Naive B cell (primary cell): ENCODE measurements around the gene PDIA5. TPM values are rescaled to one million over a fixed set of nuclear protein-coding genes. Genes with fewer than 3 reads are reported as not detected.

Experiments
- ATAC-seq, 2 donors: fragments of 150-1000 bp; cut with Tn5 transposase; 2 replicates each; pipeline ENCODE4 v1.10.0; 2021; ENCODE audit warnings: low read depth in 2 of 2, mild to moderate bottlenecking in 2 of 2, moderate library complexity in 2 of 2
- DNase-seq: peaks from one replicate; pipeline ENCODE4 v3.0.0; 2022
- H3K27ac Mint-ChIP-seq, 6 donors: one replicate each; pipeline ENCODE4 v1.8.0; 2020 to 2022; ENCODE audit warnings: mild to moderate bottlenecking in 6 of 6, mixed read lengths in 6 of 6, moderate library complexity in 5 of 6, inconsistent platforms in 2 of 6
- H3K27me3 Mint-ChIP-seq, 3 donors: one replicate each; pipeline ENCODE4 v1.8.0; 2021 to 2022; ENCODE audit warnings: mixed read lengths in 3 of 3, mild to moderate bottlenecking in 1 of 3
- H3K36me3 Mint-ChIP-seq, 2 donors: one replicate each; pipeline ENCODE4 v1.8.0; 2020 to 2022; ENCODE audit warnings: mixed read lengths in 2 of 2, inconsistent platforms in 1 of 2, mild to moderate bottlenecking in 1 of 2
- H3K4me1 Mint-ChIP-seq, 3 donors: one replicate each; pipeline ENCODE4 v1.8.0; 2020 to 2022; ENCODE audit warnings: mixed read lengths in 3 of 3, inconsistent platforms in 1 of 3, mild to moderate bottlenecking in 1 of 3, moderate library complexity in 1 of 3
- H3K4me3 Mint-ChIP-seq, 8 donors: one replicate each; pipeline ENCODE4 v1.8.0; 2020 to 2022; ENCODE audit warnings: mild to moderate bottlenecking in 8 of 8, mixed read lengths in 8 of 8, moderate library complexity in 8 of 8, inconsistent platforms in 2 of 8
- H3K9me3 Mint-ChIP-seq, 7 donors: one replicate each; pipeline ENCODE4 v1.8.0; 2020 to 2022; ENCODE audit warnings: mixed read lengths in 7 of 7, mild to moderate bottlenecking in 5 of 7, inconsistent platforms in 2 of 7, moderate library complexity in 1 of 7
- polyA plus RNA-seq, 6 donors: library from polyadenylated mRNA; unstranded; fragments of 300-500 nt; fragmentation: Illumina TruSeq; gene quantifications; one replicate each; pipeline ENCODE4 v1.2.3, GENCODE V29; 2021; ENCODE audit warnings: low read depth in 6 of 6

PDIA5 gene
- polyA plus RNA-seq, 6 donors from 2014 or later: 1.7 to 4.4 (median 2.2) TPM

DNA sequence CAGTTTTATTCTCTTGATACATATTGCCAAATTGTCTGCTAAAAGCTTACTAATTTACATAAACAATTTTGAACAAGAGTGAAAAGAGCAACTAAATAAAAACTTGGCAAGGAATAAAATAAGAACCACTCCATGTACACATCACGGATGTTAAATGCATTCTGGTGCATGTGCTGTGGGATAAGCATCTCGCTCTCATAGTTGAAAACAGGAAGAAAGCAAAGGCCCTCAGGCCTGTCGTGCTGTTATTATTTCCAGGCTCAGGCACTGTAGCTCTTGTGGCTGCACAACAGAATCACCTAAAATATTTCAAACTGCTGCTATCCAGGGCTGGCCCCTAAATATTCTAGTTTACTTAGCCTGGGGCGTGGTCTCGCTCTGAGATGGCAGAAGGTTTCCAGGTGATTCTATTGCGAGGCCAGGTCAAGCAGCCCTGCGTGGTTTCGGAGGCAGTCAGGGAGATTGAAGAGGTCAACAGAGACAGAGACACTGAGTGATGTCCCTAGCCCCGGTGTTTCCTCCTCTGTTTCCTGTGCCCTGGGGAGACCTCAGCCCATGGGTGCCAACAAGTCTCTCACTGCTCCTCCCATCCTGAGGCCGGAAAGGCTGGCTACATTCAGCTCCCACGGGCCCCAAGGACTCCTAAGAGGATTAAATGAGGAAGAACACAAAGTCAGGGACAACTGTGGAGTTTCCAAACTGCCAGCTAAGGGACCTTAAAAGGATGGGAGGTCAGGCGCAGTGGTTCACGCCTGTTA is 18.2 kb upstream of the PDIA5 start:
- ATAC-seq (no peak), DNase-seq (no peak)
- Mint-ChIP-seq H3K9me3 (peaks cover 0 to 2% (median 0%) of the 10 kb centered on the region in 7 donors), H3K27ac (no peak overlapping the region), H3K4me1 (no peaks in the 10 kb centered on the region), H3K4me3 (peak overlapping the region in 1 of 8 donors; percentile 47), H3K36me3 (no peaks in the 10 kb centered on the region), H3K27me3 (peaks cover 0 to 6% (median 5%) of the 10 kb centered on the region in 3 donors)

DNA sequence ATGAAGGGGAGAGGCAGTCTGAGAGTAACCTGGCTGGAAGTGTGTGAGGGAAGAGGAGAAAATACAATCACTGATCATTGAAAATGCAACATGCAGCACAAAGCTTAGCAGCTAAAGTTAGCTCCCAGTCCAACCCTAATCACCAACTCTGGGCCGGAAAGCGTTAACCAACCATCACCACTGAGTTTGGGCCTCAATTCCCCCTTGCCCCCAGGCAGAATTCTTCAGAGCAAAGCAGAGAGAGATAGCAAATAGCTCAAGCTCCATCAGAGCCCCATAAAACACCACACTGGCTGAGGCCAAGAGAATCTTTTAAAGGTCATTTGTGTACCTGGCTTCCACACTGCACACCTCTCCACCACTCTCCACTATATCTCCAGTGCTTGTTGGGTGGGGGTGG is 16.2 kb upstream of the PDIA5 start:
- Mint-ChIP-seq H3K9me3 (peaks cover 0 to 2% (median 0%) of the 10 kb centered on the region in 7 donors), H3K4me1 (no peaks in the 10 kb centered on the region), H3K36me3 (no peaks in the 10 kb centered on the region), H3K27ac (peak overlapping the region in 1 of 6 donors; percentile 71), H3K27me3 (peaks cover 0 to 17% (median 0%) of the 10 kb centered on the region in 3 donors), H3K4me3 (no peak overlapping the region)
- ATAC-seq: no peak
- no peak for DNase-seq

- peaks cover 0 to 17% (median 0%) of the 10 kb centered on the region in 3 donors for H3K27me3 Mint-ChIP-seq
Observed at GRCh38 chr3:123053107-123053506, 13.7 kb upstream of the PDIA5 start.

DNA sequence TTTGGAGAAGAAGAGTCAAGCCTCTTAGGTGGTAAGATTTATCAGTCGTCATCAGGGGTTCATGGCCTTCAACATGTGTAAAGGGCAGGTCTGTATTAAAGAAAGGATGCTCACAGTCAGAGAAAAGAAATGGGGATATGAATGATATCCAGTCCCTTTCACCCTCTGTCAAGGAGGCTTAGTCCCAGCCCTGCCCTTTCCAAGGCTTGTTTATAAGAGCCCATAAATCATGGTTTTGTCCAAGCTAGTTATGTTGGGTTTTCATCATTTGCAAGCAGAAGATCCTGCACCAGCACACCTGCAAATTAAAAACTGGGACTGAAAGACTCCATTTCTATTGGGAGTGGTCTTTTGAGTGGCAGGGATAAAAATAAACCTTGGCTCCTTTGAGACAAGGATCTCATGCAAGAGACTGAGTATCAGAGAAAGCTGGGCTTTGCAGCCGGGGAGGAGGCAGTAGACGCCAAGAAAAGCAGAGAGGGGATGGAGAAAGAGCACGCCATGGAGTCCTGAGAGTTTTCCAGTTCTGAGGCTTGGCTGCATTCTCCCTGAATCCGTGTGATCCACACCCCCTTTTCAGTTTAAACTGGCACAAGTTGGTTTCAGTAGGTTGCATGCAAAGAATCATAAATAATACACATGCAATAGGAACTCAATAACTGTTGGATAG is 12.6 kb upstream of the PDIA5 start:
- no peaks in the 10 kb centered on the region for H3K36me3 Mint-ChIP-seq
- peaks cover 0 to 17% (median 0%) of the 10 kb centered on the region in 3 donors for H3K27me3 Mint-ChIP-seq
- no peaks in the 10 kb centered on the region for H3K4me1 Mint-ChIP-seq
- no peak overlapping the region for H3K4me3 Mint-ChIP-seq
- ATAC-seq: no peak
- peaks cover 0 to 2% (median 0%) of the 10 kb centered on the region in 7 donors for H3K9me3 Mint-ChIP-seq
- H3K27ac Mint-ChIP-seq: peak overlapping the region in 1 of 6 donors; percentile 2
- DNase-seq: no peak

More at GRCh38 chr3:123053107-123053506, 13.7 kb upstream of the PDIA5 start:
- H3K9me3 Mint-ChIP-seq: peaks cover 0 to 2% (median 0%) of the 10 kb centered on the region in 7 donors
- no peak for DNase-seq
- no peak for ATAC-seq
- H3K27ac Mint-ChIP-seq: no peak overlapping the region
- no peak overlapping the region for H3K4me3 Mint-ChIP-seq
- no peaks in the 10 kb centered on the region for H3K4me1 Mint-ChIP-seq
- no peaks in the 10 kb centered on the region for H3K36me3 Mint-ChIP-seq

DNA sequence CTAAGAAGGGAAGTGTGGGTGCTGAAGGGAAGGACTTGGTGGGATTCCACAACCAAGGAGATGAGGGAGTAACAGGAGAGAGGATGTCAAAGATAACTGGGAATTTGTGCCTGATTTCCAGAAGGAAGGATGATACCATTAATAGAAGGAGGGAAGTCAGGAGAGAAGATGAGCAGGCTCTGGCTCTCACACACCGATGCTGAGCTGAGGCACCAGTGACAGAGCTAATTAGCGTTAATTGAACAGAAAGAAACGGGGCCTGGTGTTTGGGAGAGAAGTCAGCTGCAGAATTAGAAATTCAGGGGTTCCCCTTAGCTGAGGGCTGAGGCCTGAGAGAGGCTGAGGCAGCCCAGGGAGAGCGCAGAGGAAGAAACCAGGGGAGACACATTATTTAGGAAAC is 11.9 kb upstream of the PDIA5 start:
- Mint-ChIP-seq H3K27ac (peak overlapping the region in 1 of 6 donors; percentile 15), H3K4me3 (peak overlapping the region in 1 of 8 donors; percentile 29), H3K4me1 (no peaks in the 10 kb centered on the region), H3K27me3 (peaks cover 0 to 17% (median 0%) of the 10 kb centered on the region in 3 donors), H3K36me3 (no peaks in the 10 kb centered on the region), H3K9me3 (peaks cover 0 to 2% (median 0%) of the 10 kb centered on the region in 7 donors)
- ATAC-seq (no peak), DNase-seq (no peak)

DNA sequence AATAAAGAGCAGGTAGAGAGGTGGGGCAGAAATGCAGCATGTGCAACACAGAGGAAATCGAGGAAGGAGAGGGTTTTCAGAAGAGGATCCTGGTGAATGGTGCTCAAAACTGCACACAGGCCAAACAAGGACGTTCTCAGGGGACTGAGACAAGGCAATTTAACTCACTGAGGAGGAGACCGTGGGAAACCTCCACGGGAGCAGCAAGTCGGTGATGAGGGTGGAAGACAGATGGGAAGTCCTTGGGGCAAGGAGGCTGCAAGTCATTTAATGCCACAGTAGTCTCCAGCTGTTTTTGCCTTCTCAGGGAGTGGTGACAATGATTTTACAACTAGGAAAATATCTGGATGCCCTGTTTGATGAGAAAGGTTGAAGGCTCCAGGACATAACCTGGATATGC is 11.5 kb upstream of the PDIA5 start:
- Mint-ChIP-seq H3K27ac (no peak overlapping the region), H3K4me3 (no peak overlapping the region), H3K27me3 (peaks cover 0 to 17% (median 0%) of the 10 kb centered on the region in 3 donors), H3K9me3 (peaks cover 0 to 2% (median 0%) of the 10 kb centered on the region in 7 donors), H3K4me1 (no peaks in the 10 kb centered on the region), H3K36me3 (no peaks in the 10 kb centered on the region)
- ATAC-seq: no peak
- no peak for DNase-seq

DNA sequence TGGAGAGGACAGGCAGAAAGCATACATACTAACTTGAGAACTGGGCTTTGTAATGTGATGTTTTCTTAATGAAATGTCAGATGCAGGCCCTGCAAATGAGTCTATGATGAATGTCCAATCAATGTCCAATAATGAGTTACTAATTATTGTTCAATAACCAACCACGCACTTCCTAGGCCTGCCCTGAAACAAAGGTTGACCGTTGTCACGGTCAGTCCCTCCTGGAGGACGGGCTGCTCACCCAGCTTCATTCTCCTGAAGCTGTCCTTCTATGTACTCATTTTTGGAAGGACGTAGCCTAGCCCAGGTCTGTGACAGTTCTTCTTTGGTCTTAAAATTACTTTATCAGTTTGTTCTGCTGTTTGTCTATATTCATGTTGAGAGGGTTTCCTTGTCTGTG is 8.3 kb upstream of the PDIA5 start:
- Mint-ChIP-seq H3K9me3 (no peaks in the 10 kb centered on the region), H3K27ac (no peak overlapping the region), H3K4me1 (no peaks in the 10 kb centered on the region), H3K27me3 (peaks cover 0 to 10% (median 5%) of the 10 kb centered on the region in 3 donors), H3K4me3 (no peak overlapping the region), H3K36me3 (no peaks in the 10 kb centered on the region)
- DNase-seq: no peak
- no peak for ATAC-seq

DNA sequence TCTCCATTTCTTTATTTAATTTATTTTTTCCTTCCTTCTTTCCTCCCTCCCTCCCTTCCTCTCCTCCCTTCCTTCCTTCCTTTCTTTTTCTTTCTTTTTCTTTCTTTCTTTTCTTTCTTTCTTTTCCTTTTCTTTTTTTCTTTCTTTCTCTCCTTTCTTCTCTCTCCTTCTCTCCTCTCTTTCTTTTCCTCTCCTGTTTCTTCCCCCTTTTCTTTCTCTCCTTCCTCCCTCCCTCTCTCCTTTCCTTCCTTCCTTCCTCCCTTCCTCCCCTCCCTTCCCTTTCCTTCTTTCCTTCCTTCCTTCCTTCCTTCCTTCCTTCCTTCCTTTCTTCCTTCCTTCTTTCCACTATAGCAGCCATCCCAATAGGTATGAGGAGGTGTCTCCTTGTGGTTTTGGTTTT is 6.8 kb upstream of the PDIA5 start:
- Mint-ChIP-seq H3K27ac (no peak overlapping the region), H3K27me3 (peaks cover 0 to 10% (median 2%) of the 10 kb centered on the region in 3 donors), H3K36me3 (no peaks in the 10 kb centered on the region), H3K4me3 (no peak overlapping the region), H3K4me1 (no peaks in the 10 kb centered on the region), H3K9me3 (no peaks in the 10 kb centered on the region)
- ATAC-seq (no peak), DNase-seq (no peak)

GRCh38 chr3:123061856-123062255 is 5.0 kb upstream of the PDIA5 start:
- Mint-ChIP-seq H3K4me1 (peaks cover 0 to 6% (median 3%) of the 10 kb centered on the region in 3 donors), H3K27me3 (peaks cover 0 to 16% (median 0%) of the 10 kb centered on the region in 3 donors), H3K4me3 (no peak overlapping the region), H3K9me3 (no peaks in the 10 kb centered on the region), H3K27ac (no peak overlapping the region), H3K36me3 (no peaks in the 10 kb centered on the region)
- DNase-seq: no peak
- no peak for ATAC-seq

DNA sequence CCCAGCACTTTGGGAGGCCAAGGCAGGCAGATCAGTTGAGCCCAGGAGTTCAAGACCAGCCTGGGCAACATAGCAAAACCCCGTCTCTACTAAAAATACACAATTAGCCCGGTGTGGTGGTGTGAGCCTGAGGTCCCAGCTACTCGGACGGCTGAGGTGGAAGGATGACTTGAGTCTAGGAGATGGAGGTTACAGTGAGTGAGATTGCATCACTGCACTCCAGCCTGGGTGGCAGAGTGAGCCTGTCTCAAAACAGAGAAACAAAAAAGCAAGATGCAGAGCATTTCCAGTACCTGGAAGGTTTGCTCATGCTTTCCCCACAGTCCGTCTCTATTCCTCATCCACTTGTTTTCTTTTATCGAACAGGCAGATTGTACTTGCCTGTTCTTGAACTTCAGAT is 3.8 kb upstream of the PDIA5 start:
- Mint-ChIP-seq H3K36me3 (no peaks in the 10 kb centered on the region), H3K27me3 (peaks cover 0 to 16% (median 4%) of the 10 kb centered on the region in 3 donors), H3K27ac (no peak overlapping the region), H3K4me1 (peaks cover 5 to 11% (median 8%) of the 10 kb centered on the region in 3 donors), H3K4me3 (no peak overlapping the region), H3K9me3 (no peaks in the 10 kb centered on the region)
- DNase-seq (no peak), ATAC-seq (no peak)

DNA sequence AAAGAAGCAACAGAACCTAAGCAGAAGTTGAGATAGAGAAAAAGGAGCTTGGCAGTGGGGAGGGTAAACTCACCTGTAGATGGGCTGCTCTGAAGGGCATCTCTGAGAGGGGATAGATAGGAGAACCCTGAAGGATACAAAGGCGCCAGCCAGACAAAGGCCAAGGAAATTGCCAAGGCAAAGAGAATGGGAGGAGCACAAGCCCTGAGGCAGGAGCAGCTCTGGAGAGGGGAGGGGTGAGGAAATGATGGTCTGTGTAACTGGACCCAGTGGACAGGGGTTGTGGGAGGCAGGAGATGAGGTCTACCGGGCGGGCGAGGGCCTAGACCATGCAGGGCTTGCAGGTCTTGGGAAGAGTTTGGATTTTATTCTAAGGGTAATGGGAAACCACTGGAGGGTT is 2.3 kb upstream of the PDIA5 start:
- DNase-seq (no peak), ATAC-seq (no peak)
- H3K27ac Mint-ChIP-seq: peak overlapping the region in 1 of 6 donors; percentile 49
- peak overlapping the region in 3 of 8 donors; percentile 63 to 82 (median 79) for H3K4me3 Mint-ChIP-seq
- H3K36me3 Mint-ChIP-seq: no peaks in the 10 kb centered on the region
- no peaks in the 10 kb centered on the region for H3K9me3 Mint-ChIP-seq
- peaks cover 0 to 21% (median 4%) of the 10 kb centered on the region in 3 donors for H3K27me3 Mint-ChIP-seq
- H3K4me1 Mint-ChIP-seq: peaks cover 11 to 18% (median 14%) of the 10 kb centered on the region in 3 donors

GRCh38 chr3:123064914-123065313 is 1.9 kb upstream of the PDIA5 start:
- Mint-ChIP-seq H3K27me3 (peaks cover 0 to 21% (median 4%) of the 10 kb centered on the region in 3 donors), H3K27ac (peak overlapping the region in 1 of 6 donors; percentile 49), H3K4me3 (peak overlapping the region in 5 of 8 donors; percentile 2 to 82 (median 63)), H3K36me3 (no peaks in the 10 kb centered on the region), H3K4me1 (peaks cover 11 to 18% (median 14%) of the 10 kb centered on the region in 3 donors), H3K9me3 (no peaks in the 10 kb centered on the region)
- ATAC-seq: no peak
- no peak for DNase-seq

DNA sequence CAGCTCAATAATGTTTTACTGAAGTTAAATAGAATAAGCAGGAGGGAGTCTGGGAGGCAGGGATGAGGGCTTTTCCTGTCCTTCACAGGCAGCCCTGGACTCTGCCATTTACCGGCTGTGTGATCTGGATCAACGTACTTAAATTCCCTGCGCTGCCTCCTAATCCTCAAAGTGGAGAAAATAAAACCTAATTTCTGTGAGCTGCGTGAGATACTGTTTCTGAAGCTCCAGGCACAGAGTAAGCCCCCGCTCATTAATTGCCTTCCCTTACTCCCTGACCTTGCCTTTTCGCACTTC is 278 bp upstream of the PDIA5 start:
- no peak for ATAC-seq
- H3K4me3 Mint-ChIP-seq: peak overlapping the region; percentile 78 to 92 (median 85)
- H3K36me3 Mint-ChIP-seq: no peaks in the 10 kb centered on the region
- H3K9me3 Mint-ChIP-seq: no peaks in the 10 kb centered on the region
- peak overlapping the region in 2 of 6 donors; percentile 65 to 92 for H3K27ac Mint-ChIP-seq
- H3K4me1 Mint-ChIP-seq: peaks cover 12 to 18% (median 14%) of the 10 kb centered on the region in 3 donors
- DNase-seq: no peak
- peaks cover 0 to 21% (median 4%) of the 10 kb centered on the region in 3 donors for H3K27me3 Mint-ChIP-seq
